ENCODE measurements around the gene FMNL3.
"Not testable (repeated sequence)": the region's sequence is repeated elsewhere in the genome, so short reads cannot be mapped to it uniquely, and the experiment has no call there.

FMNL3 gene, protein sequence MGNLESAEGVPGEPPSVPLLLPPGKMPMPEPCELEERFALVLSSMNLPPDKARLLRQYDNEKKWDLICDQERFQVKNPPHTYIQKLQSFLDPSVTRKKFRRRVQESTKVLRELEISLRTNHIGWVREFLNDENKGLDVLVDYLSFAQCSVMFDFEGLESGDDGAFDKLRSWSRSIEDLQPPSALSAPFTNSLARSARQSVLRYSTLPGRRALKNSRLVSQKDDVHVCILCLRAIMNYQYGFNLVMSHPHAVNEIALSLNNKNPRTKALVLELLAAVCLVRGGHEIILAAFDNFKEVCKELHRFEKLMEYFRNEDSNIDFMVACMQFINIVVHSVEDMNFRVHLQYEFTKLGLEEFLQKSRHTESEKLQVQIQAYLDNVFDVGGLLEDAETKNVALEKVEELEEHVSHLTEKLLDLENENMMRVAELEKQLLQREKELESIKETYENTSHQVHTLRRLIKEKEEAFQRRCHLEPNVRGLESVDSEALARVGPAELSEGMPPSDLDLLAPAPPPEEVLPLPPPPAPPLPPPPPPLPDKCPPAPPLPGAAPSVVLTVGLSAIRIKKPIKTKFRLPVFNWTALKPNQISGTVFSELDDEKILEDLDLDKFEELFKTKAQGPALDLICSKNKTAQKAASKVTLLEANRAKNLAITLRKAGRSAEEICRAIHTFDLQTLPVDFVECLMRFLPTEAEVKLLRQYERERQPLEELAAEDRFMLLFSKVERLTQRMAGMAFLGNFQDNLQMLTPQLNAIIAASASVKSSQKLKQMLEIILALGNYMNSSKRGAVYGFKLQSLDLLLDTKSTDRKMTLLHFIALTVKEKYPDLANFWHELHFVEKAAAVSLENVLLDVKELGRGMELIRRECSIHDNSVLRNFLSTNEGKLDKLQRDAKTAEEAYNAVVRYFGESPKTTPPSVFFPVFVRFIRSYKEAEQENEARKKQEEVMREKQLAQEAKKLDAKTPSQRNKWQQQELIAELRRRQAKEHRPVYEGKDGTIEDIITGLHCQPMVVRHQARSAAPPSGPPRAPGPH
- 123 to 216 (median 197) reads per million in 4 experiments for total RNA-seq

GRCh38 chr12:49707128-49707811 lies at the start of gene FMNL3:
FMNL3 (minus strand) TSS chr12:49707405; CDS start chr12:49707180, 225 bp downstream.
- DNase-seq = peak; percentile 98

- no peak for DNase-seq
Measured at GRCh38 chr12:49750996-49751393, 43.8 kb upstream of the FMNL3 start.

DNA sequence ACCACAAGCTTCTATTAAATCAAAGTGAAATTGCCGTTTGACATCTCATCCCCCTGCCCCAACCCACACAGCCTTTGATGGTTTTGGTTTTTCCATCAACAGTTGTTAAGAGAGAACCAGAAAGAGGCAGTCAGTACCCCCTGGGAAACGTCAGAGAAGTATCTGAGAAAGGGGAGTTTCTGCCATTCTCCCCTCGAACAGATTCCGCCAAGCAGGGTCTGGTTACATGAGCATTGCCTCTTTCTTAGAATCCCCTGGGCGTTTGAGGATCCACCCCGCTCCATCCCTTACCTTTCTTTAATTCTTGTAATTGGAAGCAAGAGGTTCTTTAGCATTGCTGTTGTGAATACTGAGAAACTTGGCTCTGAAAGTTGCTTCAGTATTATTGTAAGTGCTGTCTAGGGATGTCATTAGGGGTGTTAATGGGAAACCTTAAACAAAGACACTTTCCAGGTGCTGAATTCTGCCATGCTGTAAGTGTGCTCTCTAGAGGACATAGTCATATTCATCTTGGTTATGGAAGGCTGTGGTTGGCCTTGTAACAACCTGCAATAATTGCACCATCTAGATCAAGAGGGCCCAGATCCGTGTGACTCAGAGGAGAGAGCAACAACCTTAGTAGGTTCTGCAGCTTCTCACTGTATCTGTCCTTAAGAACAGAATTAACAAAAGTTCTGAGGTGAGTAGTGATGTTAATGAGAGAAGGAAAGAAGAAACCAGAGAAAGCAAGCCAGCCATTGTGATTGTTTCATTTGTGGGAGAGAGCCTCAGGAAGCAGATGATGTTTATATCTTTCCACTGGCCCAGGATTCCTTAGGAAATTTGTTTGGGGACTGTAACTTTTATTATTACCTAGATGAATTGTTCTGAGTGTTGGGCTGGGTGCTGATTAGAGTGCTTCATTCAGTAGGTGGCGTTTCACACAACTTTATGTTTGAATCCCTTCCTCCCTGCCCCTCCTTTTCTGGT lies 43.1 kb upstream of the FMNL3 start:
- no peak for DNase-seq

DNA sequence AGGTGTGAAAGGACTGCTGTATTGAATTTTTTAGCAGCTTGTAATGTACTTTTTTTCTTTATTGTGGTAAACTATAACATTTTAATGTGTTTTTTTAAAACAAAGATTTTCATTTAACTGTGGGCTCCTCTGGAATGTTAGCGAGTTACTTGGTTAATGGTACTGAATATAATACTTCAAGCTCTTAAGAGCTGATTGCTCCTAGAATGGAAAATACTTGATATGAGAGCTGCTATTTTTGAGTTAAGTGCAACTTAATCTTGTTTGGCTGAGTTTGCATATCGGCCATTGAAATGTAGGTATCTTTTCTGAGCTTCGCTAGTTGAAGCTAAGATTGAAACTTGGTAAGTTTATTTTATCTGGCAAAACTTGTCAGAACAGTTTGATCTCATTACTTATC lies 41.6 kb upstream of the FMNL3 start:
- no peak for DNase-seq

- no peak for DNase-seq
Measured at GRCh38 chr12:49748306-49748705, 41.1 kb upstream of the FMNL3 start.

DNA sequence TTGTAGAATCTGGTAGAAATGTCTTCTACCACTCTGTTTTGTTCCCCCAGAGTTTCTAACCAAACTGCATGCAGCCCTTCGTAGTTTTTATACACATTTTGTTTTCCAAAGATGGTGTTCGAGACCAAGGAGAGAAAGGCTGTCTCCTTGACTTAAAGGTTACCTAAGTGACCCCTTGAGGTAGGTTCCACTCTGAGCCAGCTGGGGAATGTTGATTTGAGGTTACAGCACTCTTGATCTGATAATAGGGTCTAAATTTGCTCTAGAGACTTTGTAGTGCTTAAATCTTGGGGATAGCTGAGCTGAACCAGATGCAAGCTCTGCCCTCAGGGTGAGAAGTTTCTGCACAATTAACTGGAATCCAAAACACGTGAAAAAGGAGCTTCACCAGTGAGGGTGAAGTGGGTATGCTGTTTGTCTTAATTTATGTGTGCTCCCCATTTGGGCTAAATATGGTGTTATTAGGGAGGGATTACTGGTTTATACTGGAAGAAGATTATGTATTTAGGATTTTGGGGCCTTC lies 37.2 kb upstream of the FMNL3 start:
- no peak for DNase-seq

- peak; percentile 76 for DNase-seq
Measured at GRCh38 chr12:49741882-49742620, 34.8 kb upstream of the FMNL3 start.

DNA sequence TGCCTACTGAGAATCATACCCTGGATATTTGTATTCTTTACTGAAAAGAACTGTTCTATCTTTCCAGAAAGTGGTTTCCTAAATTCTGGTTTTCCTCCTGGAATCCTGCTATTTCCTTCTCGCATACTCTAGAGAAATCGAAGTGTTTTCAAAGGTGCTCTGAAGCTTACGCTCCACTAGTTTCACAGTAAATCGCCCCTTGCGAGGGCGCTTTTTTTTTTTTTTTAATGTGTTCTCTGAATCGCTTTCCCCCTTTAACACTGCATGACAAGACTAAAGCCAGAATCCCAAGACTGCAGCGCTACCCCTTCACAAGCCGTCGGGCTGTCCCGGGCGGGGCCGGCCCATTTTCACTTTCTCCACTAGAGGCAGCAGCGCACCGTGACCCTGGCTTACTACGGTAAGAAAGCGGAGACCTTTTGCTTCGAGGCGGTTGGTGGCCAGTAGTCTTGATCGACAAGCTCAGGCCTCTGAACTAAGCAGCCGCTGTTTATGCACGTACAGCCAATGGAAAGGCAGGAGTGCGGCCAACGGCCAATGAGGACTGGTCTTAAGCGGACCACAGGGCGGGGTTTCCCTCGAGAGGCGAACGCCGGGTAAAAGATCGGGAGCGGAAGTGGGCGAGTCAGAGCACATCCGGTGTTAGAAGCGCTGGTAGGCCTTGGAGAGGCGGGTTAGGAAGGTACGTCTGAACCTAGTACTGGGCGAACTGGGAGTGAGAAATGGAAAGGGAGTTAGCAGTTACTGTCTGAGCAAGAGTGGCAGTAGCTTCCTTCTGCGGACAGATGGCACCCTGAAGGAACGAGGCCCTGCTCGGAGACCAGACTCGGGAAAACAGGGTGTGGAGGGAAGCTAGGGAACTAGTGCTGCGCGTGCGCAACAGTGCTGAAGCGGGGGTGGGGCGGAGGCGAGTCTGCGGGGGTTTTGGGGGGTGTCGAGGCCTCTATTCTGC lies 34.0 kb upstream of the FMNL3 start, which contains the start of gene TMBIM6:
TMBIM6 (plus strand) TSS at position 628 of the 952 bp plus-strand sequence. CDS start 10,937 bp downstream, outside the sequence.
- peak; percentile 98 for DNase-seq

- DNase-seq = not testable (repeated sequence)
Measured at GRCh38 chr12:49740277-49740676, 33.1 kb upstream of the FMNL3 start.

DNA sequence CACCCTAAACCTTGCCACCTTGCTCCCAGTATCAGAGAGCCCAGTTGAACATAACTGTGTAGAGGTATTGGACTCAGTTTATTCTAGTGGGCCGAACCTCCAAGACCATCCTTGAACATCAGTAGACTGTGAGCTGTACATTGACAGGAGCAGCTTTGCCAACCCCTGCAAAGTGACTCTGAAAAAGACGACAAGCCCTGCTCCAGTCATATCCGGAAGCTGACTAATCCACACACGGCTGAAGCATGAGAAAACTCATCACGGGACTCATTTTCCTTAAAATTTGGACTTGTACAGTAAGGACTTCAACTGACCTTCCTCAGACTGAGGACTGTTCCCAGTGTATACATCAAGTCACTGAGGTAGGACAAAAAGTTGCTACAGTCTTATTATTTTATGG lies 31.5 kb upstream of the FMNL3 start:
- not testable (repeated sequence) for DNase-seq

DNA sequence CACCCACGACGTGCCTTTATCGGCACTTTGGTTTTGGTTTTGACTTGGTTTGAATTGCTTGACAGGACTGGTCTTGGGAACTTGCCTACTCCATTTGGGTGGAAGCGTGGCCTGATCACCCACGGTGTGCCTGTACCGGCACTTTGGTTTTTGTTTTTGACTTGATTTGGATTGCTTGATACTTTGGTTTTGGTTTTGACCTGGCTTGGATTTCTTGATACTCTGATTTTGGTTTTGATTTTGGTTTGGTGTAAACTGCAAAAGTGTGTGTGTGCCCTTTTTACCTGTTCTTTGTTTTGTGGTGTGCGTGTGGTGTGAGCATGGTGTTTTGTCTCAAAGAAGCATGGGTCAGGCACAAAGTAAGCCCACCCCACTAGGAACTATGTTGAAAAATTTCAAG lies 27.7 kb upstream of the FMNL3 start:
- not testable (repeated sequence) for DNase-seq

DNA sequence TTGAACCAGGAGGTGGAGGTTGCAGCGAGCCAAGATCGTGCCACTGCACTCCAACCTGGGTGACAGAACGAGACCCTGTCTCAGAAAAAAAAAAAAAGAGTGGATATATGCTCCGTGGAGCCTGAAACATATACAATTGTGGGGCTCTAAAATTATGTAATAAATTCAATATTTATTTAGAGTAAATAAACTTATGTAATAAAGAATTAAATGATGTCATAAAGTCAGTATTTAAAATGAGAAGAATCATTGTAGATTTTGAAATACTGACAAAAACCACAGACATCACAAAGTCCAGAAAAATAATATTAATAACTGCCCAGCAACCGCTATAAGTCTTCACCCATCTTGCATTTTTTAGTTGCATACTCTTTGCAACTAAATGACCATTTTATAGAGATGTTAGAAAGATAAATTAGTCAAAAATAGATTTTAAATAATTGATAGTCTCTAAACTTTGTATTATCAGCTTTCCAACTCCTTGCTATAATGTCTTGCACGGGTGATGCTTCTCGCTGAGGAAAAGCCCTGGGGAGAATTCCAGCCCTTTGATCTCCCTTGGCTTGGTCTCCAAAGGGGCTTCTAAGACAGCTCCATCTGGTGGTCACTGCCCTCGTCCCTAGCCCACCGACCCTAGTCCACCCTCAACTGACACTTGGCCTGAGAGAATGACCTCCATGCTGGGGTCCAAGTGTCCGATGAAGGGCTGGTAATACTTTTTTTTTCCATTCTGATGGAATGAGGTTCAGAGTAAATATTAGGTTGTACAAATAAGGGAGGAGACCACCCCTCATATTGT lies 26.2 kb upstream of the FMNL3 start:
- DNase-seq = no peak

- DNase-seq = no peak
Measured at GRCh38 chr12:49730568-49731101, 23.4 kb upstream of the FMNL3 start.

- DNase-seq = no peak
Measured at GRCh38 chr12:49730050-49730449, 22.8 kb upstream of the FMNL3 start.

- no peak for DNase-seq
Measured at GRCh38 chr12:49728446-49728845, 21.2 kb upstream of the FMNL3 start.

- DNase-seq = not testable (repeated sequence)
Measured at GRCh38 chr12:49721355-49721754, 14.2 kb upstream of the FMNL3 start.

- no peak for DNase-seq
Measured at GRCh38 chr12:49720214-49720613, 13.0 kb upstream of the FMNL3 start.

- not testable (repeated sequence) for DNase-seq
Measured at GRCh38 chr12:49717800-49718199, 10.6 kb upstream of the FMNL3 start.

Data from effector CD8-positive, alpha-beta T cell (primary cell).